ENCODE measurements around the gene PPP1R8.

PPP1R8 gene

GRCh38 chr1:27872059-27872801, 41.6 kb downstream of the PPP1R8 start, which contains the start of gene THEMIS2:
Gene THEMIS2, plus strand, starts transcription at chr1:27872544. Its CDS starts 28 bp downstream, at chr1:27872572.
- DNase-seq (ENCODE audit: low read depth) = peak; percentile 30

- no peak for DNase-seq (ENCODE audit: low read depth)
These were observed 42.4 kb downstream of the PPP1R8 start for GRCh38 chr1:27872802-27873551.

GRCh38 chr1:27873671-27874384, 43.2 kb downstream of the PPP1R8 start:
- DNase-seq (ENCODE audit: low read depth) = no peak

- DNase-seq (ENCODE audit: low read depth) = no peak
These were observed 45.9 kb downstream of the PPP1R8 start for GRCh38 chr1:27876341-27877114.

- DNase-seq (ENCODE audit: low read depth) = no peak
These were observed 46.5 kb downstream of the PPP1R8 start for GRCh38 chr1:27877115-27877416.

GRCh38 chr1:27878039-27878438, 47.5 kb downstream of the PPP1R8 start:
- DNase-seq (ENCODE audit: low read depth) = no peak

GRCh38 chr1:27878787-27879335, 48.3 kb downstream of the PPP1R8 start:
- DNase-seq (ENCODE audit: low read depth) = no peak

GRCh38 chr1:27879374-27880082, 48.9 kb downstream of the PPP1R8 start:
- DNase-seq (ENCODE audit: low read depth) = no peak

- DNase-seq (ENCODE audit: low read depth) = no peak
These were observed 51.9 kb downstream of the PPP1R8 start for GRCh38 chr1:27882543-27882903.

GRCh38 chr1:27883536-27883935, 53.0 kb downstream of the PPP1R8 start:
- DNase-seq (ENCODE audit: low read depth) = no peak

- no peak for DNase-seq (ENCODE audit: low read depth)
These were observed 53.7 kb downstream of the PPP1R8 start for GRCh38 chr1:27884006-27884954.

- DNase-seq (ENCODE audit: low read depth) = no peak
These were observed 54.5 kb downstream of the PPP1R8 start for GRCh38 chr1:27885114-27885528.

- DNase-seq (ENCODE audit: low read depth) = no peak
These were observed 55.2 kb downstream of the PPP1R8 start for GRCh38 chr1:27885621-27886352.

- DNase-seq (ENCODE audit: low read depth) = no peak
These were observed 55.7 kb downstream of the PPP1R8 start for GRCh38 chr1:27886353-27886679.

GRCh38 chr1:27886744-27887143, 56.2 kb downstream of the PPP1R8 start:
- no peak for DNase-seq (ENCODE audit: low read depth)

GRCh38 chr1:27887215-27888021, 56.8 kb downstream of the PPP1R8 start:
- DNase-seq (ENCODE audit: low read depth) = no peak

GRCh38 chr1:27889506-27889905, 58.9 kb downstream of the PPP1R8 start:
- DNase-seq (ENCODE audit: low read depth) = no peak

GRCh38 chr1:27891196-27891889, 60.8 kb downstream of the PPP1R8 start:
- no peak for DNase-seq (ENCODE audit: low read depth)
